HL-60 (cell line): ENCODE data around the gene ZFP92.

Experiments used
- DNase-seq, 2 experiments: peaks; one replicate each; pipeline ENCODE4 v3.0.0-alpha.2; 2010 to 2020; ENCODE audit warnings: low read depth in 1 of 2, low spot score in 1 of 2
- H3K27ac ChIP-seq: fragments of 250-450 bp; sonication (Bioruptor Pico); replicated peaks from 2 replicates; pipeline ENCODE4 v1.5.1; 2020; ENCODE audit warnings: mild to moderate bottlenecking, moderate library complexity
- H3K27me3 ChIP-seq: fragments of 250-450 bp; sonication (Bioruptor Pico); 2 replicates; pipeline ENCODE4 v1.5.1; 2021; ENCODE audit warnings: mild to moderate bottlenecking, moderate library complexity; ENCODE audit not compliant: insufficient read depth, poor library complexity, severe bottlenecking
- H3K4me3 ChIP-seq: replicated peaks from 2 replicates; pipeline ENCODE4 v1.5.1; 2011; ENCODE audit warnings: mild to moderate bottlenecking, control low read depth, low read length; ENCODE audit not compliant: insufficient read depth
- CTCF ChIP-seq: IDR thresholded peaks from one replicate; pipeline ENCODE4 v1.5.1; 2011; ENCODE audit warnings: low read length, control low read depth, inconsistent platforms; ENCODE audit not compliant: insufficient read depth
- GABPA ChIP-seq: IDR thresholded peaks from 2 replicates; pipeline ENCODE4 v1.6.1; 2012; ENCODE audit warnings: low read depth
- POLR2AphosphoS5 ChIP-seq: IDR thresholded peaks from 2 replicates; pipeline ENCODE4 v1.6.1; 2012; ENCODE audit warnings: low read depth
- SPI1 ChIP-seq: IDR thresholded peaks from 2 replicates; pipeline ENCODE4 v1.6.1; 2012; ENCODE audit warnings: low read depth, mild to moderate bottlenecking, borderline replicate concordance
- TF ChIP-seq, protein P1 (sequence below): IDR thresholded peaks from 2 replicates; pipeline ENCODE4 v1.6.1; 2012; ENCODE audit warnings: low read depth; ENCODE audit not compliant: insufficient replicate concordance

ZFP92 gene

GRCh38 chrX:153421856-153422255 lies 10.6 kb downstream of the ZFP92 start:
- TF ChIP-seq SPI1 (no peak), CTCF (no peak), POLR2AphosphoS5 (no peak), GABPA (no peak)
- TF ChIP-seq, protein P1, sequence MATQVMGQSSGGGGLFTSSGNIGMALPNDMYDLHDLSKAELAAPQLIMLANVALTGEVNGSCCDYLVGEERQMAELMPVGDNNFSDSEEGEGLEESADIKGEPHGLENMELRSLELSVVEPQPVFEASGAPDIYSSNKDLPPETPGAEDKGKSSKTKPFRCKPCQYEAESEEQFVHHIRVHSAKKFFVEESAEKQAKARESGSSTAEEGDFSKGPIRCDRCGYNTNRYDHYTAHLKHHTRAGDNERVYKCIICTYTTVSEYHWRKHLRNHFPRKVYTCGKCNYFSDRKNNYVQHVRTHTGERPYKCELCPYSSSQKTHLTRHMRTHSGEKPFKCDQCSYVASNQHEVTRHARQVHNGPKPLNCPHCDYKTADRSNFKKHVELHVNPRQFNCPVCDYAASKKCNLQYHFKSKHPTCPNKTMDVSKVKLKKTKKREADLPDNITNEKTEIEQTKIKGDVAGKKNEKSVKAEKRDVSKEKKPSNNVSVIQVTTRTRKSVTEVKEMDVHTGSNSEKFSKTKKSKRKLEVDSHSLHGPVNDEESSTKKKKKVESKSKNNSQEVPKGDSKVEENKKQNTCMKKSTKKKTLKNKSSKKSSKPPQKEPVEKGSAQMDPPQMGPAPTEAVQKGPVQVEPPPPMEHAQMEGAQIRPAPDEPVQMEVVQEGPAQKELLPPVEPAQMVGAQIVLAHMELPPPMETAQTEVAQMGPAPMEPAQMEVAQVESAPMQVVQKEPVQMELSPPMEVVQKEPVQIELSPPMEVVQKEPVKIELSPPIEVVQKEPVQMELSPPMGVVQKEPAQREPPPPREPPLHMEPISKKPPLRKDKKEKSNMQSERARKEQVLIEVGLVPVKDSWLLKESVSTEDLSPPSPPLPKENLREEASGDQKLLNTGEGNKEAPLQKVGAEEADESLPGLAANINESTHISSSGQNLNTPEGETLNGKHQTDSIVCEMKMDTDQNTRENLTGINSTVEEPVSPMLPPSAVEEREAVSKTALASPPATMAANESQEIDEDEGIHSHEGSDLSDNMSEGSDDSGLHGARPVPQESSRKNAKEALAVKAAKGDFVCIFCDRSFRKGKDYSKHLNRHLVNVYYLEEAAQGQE = no peak
- no peak overlapping the region for H3K27ac ChIP-seq
- no peak overlapping the region for H3K4me3 ChIP-seq
- no peaks in the 10 kb centered on the region for H3K27me3 ChIP-seq
- no peak for DNase-seq

DNA sequence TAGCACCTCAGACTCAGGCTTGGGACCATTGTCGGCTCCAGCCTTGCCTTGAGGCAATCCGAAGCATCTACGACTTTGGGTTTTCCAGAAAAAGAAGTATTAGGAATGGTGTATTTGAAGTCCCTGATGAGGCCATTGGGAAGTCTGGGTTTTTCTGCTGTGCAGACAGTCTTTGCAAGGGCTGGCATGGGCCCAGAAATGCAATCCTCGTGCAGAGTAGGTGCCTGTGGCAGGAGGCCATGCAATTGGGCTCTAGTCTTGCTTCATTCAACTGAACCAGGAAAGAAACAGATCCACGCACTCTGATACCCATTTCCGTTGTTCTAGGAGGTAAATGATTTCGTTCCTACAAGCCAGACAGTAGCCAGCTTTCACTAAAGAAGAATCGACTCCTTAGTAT lies 12.4 kb downstream of the ZFP92 start:
- peak in 1 of 2 experiments; percentile 81 for DNase-seq
- TF ChIP-seq GABPA (no peak), SPI1 (no peak), POLR2AphosphoS5 (no peak), CTCF (no peak)
- TF ChIP-seq, protein P1 = no peak
- H3K27me3 ChIP-seq = no peaks in the 10 kb centered on the region
- H3K27ac ChIP-seq = peak overlapping the region; percentile 44
- H3K4me3 ChIP-seq = no peak overlapping the region

- Histone ChIP-seq H3K27ac (no peak overlapping the region), H3K4me3 (no peak overlapping the region), H3K27me3 (no peaks in the 10 kb centered on the region)
- DNase-seq = no peak
- no peak for TF ChIP-seq POLR2AphosphoS5
- no peak for TF ChIP-seq CTCF
- no peak for TF ChIP-seq GABPA
- no peak for TF ChIP-seq SPI1
- TF ChIP-seq, protein P1 = no peak
These were observed 14.9 kb downstream of the ZFP92 start for GRCh38 chrX:153426204-153426603.
